HUES6 (cell line): ENCODE results near the gene TMEM176B.

Source experiments
- H3K27ac ChIP-seq: 2 replicates; pipeline ENCODE4 v1.7.0; 2013; ENCODE audit warnings: low read depth, mild to moderate bottlenecking, low read length, inconsistent platforms
- H3K27me3 ChIP-seq: 2 replicates; pipeline ENCODE4 v1.6.1; 2013; ENCODE audit warnings: low read length; ENCODE audit not compliant: control insufficient read depth, insufficient read depth
- H3K36me3 ChIP-seq: 2 replicates; pipeline ENCODE4 v1.6.1; 2013; ENCODE audit warnings: low read length; ENCODE audit not compliant: control insufficient read depth, insufficient read depth
- H3K4me1 ChIP-seq: 2 replicates; pipeline ENCODE4 v1.6.1; 2013; ENCODE audit warnings: low read length; ENCODE audit not compliant: control insufficient read depth, insufficient read depth
- H3K4me3 ChIP-seq: 2 replicates; pipeline ENCODE4 v1.5.1; 2013; ENCODE audit warnings: low read depth, low read length
- H3K9ac ChIP-seq: one replicate; pipeline ENCODE4 v1.6.1; 2013; ENCODE audit warnings: mild to moderate bottlenecking, low read length
- H3K9me3 ChIP-seq: 2 replicates; pipeline ENCODE4 v1.6.1; 2013; ENCODE audit warnings: low read depth, low read length; ENCODE audit not compliant: control insufficient read depth, insufficient read depth

TMEM176B gene

GRCh38 chr7:150801946-150802771 is 2.0 kb upstream of the TMEM176B start:
- no peak overlapping the region for H3K9ac ChIP-seq
- no peak overlapping the region for H3K27ac ChIP-seq
- 0 out of 2 replicates have a peak, but pooled peaks cover 9% of the 10 kb centered on the region for H3K9me3 ChIP-seq
- H3K36me3 ChIP-seq: no peaks in the 10 kb centered on the region
- H3K4me3 ChIP-seq: no peak overlapping the region
- H3K27me3 ChIP-seq: peaks cover 86% of the 10 kb centered on the region
- H3K4me1 ChIP-seq: peaks cover 2% of the 10 kb centered on the region; the same call in 1 of the 2 replicates

GRCh38 chr7:150801242-150801945 is 1.2 kb upstream of the TMEM176B start:
- Histone ChIP-seq H3K27me3 (peaks cover 93% of the 10 kb centered on the region), H3K4me3 (peak overlapping the region; percentile 59), H3K27ac (no peak overlapping the region), H3K4me1 (peaks cover 2% of the 10 kb centered on the region; the same call in 1 of the 2 replicates), H3K9me3 (0 out of 2 replicates have a peak, but pooled peaks cover 6% of the 10 kb centered on the region), H3K9ac (no peak overlapping the region), H3K36me3 (no peaks in the 10 kb centered on the region)

- Histone ChIP-seq H3K27me3 (peaks cover 95% of the 10 kb centered on the region), H3K27ac (no peak within 1 kb of the TSS), H3K4me1 (peaks cover 2% of the 10 kb centered on the region; the same call in 1 of the 2 replicates), H3K4me3 (peak within 1 kb of the TSS; percentile 59), H3K9me3 (0 out of 2 replicates have a peak, but pooled peaks cover under 1% of the 10 kb centered on the region), H3K9ac (no peak within 1 kb of the TSS), H3K36me3 (no peaks in the 10 kb centered on the region)
Observed at GRCh38 chr7:150800581-150801241, 547 bp upstream of the TMEM176B start, which contains the start of gene TMEM176A. Gene TMEM176A, plus strand, starts transcription at chr7:150800769. Its CDS starts 782 bp downstream, at chr7:150801551.

- Histone ChIP-seq H3K27ac (no peak overlapping the region), H3K36me3 (no peaks in the 10 kb centered on the region), H3K9ac (no peak overlapping the region), H3K4me1 (peaks cover 2% of the 10 kb centered on the region; the same call in 1 of the 2 replicates), H3K9me3 (no peaks in the 10 kb centered on the region), H3K27me3 (peaks cover 99% of the 10 kb centered on the region), H3K4me3 (no peak overlapping the region)
Observed at GRCh38 chr7:150799156-150799555, 1.0 kb downstream of the TMEM176B start.

GRCh38 chr7:150797661-150798060 is 2.5 kb downstream of the TMEM176B start:
- Histone ChIP-seq H3K9ac (no peak overlapping the region), H3K27me3 (peaks cover 99% of the 10 kb centered on the region), H3K4me3 (no peak overlapping the region), H3K9me3 (no peaks in the 10 kb centered on the region), H3K36me3 (no peaks in the 10 kb centered on the region), H3K27ac (no peak overlapping the region), H3K4me1 (peaks cover 2% of the 10 kb centered on the region; the same call in 1 of the 2 replicates)

GRCh38 chr7:150793569-150794238 is 6.5 kb downstream of the TMEM176B start:
- Histone ChIP-seq H3K4me3 (no peak overlapping the region), H3K36me3 (no peaks in the 10 kb centered on the region), H3K9me3 (no peaks in the 10 kb centered on the region), H3K9ac (no peak overlapping the region), H3K27me3 (peaks cover 81% of the 10 kb centered on the region), H3K27ac (no peak overlapping the region), H3K4me1 (no peaks in the 10 kb centered on the region)

- no peak overlapping the region for H3K4me3 ChIP-seq
Observed at GRCh38 chr7:150791746-150792452, 8.3 kb downstream of the TMEM176B start.

GRCh38 chr7:150791304-150791703 is 8.9 kb downstream of the TMEM176B start:
- Histone ChIP-seq H3K9me3 (no peaks in the 10 kb centered on the region), H3K4me3 (no peak overlapping the region), H3K4me1 (no peaks in the 10 kb centered on the region), H3K27ac (no peak overlapping the region), H3K9ac (no peak overlapping the region), H3K27me3 (peaks cover 66% of the 10 kb centered on the region), H3K36me3 (no peaks in the 10 kb centered on the region)

More at GRCh38 chr7:150791746-150792452, 8.3 kb downstream of the TMEM176B start:
- Histone ChIP-seq H3K9ac (no peak overlapping the region), H3K27ac (no peak overlapping the region), H3K27me3 (peaks cover 71% of the 10 kb centered on the region), H3K9me3 (no peaks in the 10 kb centered on the region), H3K36me3 (no peaks in the 10 kb centered on the region), H3K4me1 (no peaks in the 10 kb centered on the region)

- H3K9ac ChIP-seq: no peak overlapping the region
- peaks cover 64% of the 10 kb centered on the region for H3K27me3 ChIP-seq
- no peaks in the 10 kb centered on the region for H3K4me1 ChIP-seq
- no peak overlapping the region for H3K4me3 ChIP-seq
- H3K9me3 ChIP-seq: no peaks in the 10 kb centered on the region
- no peaks in the 10 kb centered on the region for H3K36me3 ChIP-seq
- H3K27ac ChIP-seq: no peak overlapping the region
Observed at GRCh38 chr7:150790416-150791075, 9.6 kb downstream of the TMEM176B start.
